ENCODE results near the gene NELFCD. TPM values are rescaled to one million over a fixed set of nuclear protein-coding genes. Genes with fewer than 3 reads are reported as not detected.
A peak's percentile ranks its signal among the peaks of the same experiment; 100 is the strongest.

Gene NELFCD
- total and polyA plus RNA-seq, 2 donors (not counting 1 experiment from before 2014, with no cell fraction given) = 80.2 to 107 TPM

DNA sequence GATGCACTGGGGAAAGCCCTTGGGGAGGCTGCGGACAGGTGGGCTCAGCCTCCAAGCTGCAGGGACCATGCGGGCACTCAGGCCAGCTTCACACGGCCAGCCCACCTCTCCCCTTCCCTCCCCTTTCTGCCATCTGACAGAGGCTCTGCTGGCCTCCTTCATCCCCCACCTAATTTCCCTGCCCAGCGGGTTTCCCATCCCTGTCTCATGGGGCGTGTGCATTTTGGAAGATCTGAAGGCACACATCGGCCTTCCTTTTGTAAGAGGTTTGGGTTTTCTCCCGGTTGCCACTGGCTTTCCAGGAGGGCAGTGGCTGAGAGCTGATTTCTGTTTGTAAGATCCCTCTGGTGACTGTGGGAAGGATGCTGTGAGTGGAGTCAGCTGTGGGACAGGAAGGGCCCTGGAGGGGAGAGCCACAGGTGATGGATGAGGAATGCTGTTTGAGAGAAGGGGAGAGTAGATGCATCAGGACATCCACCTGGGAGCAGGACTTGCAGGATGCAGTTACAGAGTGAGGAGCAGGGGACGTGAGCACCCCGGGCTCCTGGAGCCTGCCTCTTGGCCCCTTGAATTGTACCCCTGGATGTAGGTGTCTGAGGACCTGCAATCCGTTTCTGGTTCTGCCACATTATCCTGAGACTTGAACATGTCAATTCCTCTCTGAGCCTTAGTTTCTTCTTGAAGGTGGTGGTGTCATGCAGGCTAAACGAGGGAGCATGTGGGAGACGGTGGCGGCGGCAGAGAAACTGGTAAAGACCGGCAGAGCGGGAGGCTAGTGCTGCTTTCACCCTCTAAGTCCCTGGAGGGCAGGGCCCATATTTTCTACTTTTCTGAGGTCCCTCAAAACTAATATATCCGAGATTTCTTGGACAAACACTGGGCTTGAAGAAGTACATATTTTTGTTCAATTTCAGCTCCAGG is 32.2 kb downstream of the NELFCD start:
- peaks cover 28 to 36% of the 10 kb centered on the region in 2 donors for H3K4me1 ChIP-seq (ENCODE audit: control insufficient read depth in 2 of 2, insufficient read depth in 2 of 2, low read length in 2 of 2)
- no peak overlapping the region for H3K9ac ChIP-seq (ENCODE audit: low read length)
- no peaks in the 10 kb centered on the region for H3K36me3 ChIP-seq (replicated peaks in 1 of 2; ENCODE audit: control extremely low read depth in 1 of 2, control insufficient read depth in 1 of 2, extremely low read depth in 1 of 2, insufficient read depth in 2 of 2, low read length in 1 of 2)
- ChIA-PET CTCF (no interaction called here), POLR2A (no interaction called here)
- H3K27me3 ChIP-seq (replicated peaks in 1 of 4; ENCODE audit: control extremely low read depth in 1 of 4, control insufficient read depth in 3 of 4, insufficient read depth in 4 of 4, low read length in 3 of 4) = no peaks in the 10 kb centered on the region
- peaks cover 23% of the 10 kb centered on the region for H3K79me2 ChIP-seq (ENCODE audit: control insufficient read depth, insufficient read depth, low read length)
- H2AFZ ChIP-seq (ENCODE audit: insufficient read depth, low read depth, low read length, poor library complexity, severe bottlenecking) = no peak overlapping the region
- no peak overlapping the region for H3K4me3 Mint-ChIP-seq
- no peaks in the 10 kb centered on the region for H4K20me1 ChIP-seq (ENCODE audit: control insufficient read depth, insufficient read depth, low read length, poor library complexity, severe bottlenecking)
- peaks cover 0 to under 1% (median 0%) of the 10 kb centered on the region in 3 donors for H3K9me3 ChIP-seq (ENCODE audit: control extremely low read depth in 1 of 3, control insufficient read depth in 2 of 3, insufficient read depth in 1 of 3, low read length in 2 of 3)
- H3K27ac Mint-ChIP-seq = peak overlapping the region; percentile 61
- DNase-seq (no peak), ATAC-seq (ENCODE audit: low read depth) (no peak)
- H3K4me2 ChIP-seq (replicated peaks; ENCODE audit: low read depth, low read length, poor library complexity, severe bottlenecking) = no peak overlapping the region
- WGBS (ENCODE audit: insufficient coverage) = 98% methylated on average over 13 of the region's 17 CpGs
- H3K4me1 Mint-ChIP-seq = peaks cover 62% of the 10 kb centered on the region
- no peak overlapping the region for H3K4me3 ChIP-seq (ENCODE audit: control extremely low read depth in 1 of 5, extremely low read depth in 1 of 5, insufficient read depth in 1 of 5, low read depth in 2 of 5, low read length in 4 of 5)
- TF ChIP-seq EZH2 (IDR thresholded peaks at IDR 0.05; ENCODE audit: borderline replicate concordance, insufficient read depth, low read depth, low read length, poor library complexity, severe bottlenecking) = no peak
- TF ChIP-seq, protein P1, sequence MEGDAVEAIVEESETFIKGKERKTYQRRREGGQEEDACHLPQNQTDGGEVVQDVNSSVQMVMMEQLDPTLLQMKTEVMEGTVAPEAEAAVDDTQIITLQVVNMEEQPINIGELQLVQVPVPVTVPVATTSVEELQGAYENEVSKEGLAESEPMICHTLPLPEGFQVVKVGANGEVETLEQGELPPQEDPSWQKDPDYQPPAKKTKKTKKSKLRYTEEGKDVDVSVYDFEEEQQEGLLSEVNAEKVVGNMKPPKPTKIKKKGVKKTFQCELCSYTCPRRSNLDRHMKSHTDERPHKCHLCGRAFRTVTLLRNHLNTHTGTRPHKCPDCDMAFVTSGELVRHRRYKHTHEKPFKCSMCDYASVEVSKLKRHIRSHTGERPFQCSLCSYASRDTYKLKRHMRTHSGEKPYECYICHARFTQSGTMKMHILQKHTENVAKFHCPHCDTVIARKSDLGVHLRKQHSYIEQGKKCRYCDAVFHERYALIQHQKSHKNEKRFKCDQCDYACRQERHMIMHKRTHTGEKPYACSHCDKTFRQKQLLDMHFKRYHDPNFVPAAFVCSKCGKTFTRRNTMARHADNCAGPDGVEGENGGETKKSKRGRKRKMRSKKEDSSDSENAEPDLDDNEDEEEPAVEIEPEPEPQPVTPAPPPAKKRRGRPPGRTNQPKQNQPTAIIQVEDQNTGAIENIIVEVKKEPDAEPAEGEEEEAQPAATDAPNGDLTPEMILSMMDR (IDR thresholded peaks at IDR 0.05) = no peak
- no peaks in the 10 kb centered on the region for H3K27me3 Mint-ChIP-seq
- no peak overlapping the region for H3K27ac ChIP-seq (ENCODE audit: low read length in 2 of 2)
- H3K9me3 Mint-ChIP-seq (ENCODE audit: insufficient read depth) = no peaks in the 10 kb centered on the region
- intact Hi-C loops (cut with micrococcal nuclease) = no loop called here

DNA sequence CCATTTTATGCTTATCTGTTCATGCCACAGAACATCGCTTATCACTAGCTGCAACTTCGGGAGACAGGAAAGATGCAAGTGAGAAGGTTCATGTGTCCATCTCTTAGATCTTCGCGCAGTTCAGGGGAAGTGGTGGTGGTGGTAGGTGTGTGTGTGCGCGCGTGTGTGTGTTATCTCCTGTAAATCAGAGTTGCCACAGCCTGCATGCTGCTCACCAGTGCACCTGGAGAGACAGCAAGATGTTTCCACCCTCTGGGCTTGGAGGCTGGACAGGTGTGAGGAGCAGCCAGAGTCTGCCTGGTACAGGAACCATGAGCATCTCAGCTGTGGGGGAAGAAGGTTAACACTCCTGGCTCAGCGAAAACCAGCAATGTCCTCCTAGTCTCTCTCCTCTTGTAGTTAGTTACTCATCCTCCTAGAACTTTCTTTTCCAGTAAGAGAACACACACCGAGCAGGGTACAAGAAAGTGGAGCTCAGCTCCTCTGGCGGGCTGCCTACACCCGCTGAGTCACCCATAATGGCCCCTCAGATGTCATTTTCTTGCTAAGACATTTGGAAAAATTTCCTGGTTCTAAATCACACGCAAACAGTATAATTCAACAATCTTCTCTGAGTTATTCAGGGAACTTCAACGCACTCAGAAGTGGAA is 33.0 kb downstream of the NELFCD start:
- Mint-ChIP-seq H3K9me3 (ENCODE audit: insufficient read depth) (no peaks in the 10 kb centered on the region), H3K4me3 (peak overlapping the region; percentile 19), H3K4me1 (peaks cover 56% of the 10 kb centered on the region), H3K27ac (peak overlapping the region; percentile 61), H3K27me3 (no peaks in the 10 kb centered on the region)
- ChIA-PET CTCF (no interaction called here), POLR2A (no interaction called here)
- no peak overlapping the region for H2AFZ ChIP-seq (ENCODE audit: insufficient read depth, low read depth, low read length, poor library complexity, severe bottlenecking)
- H3K79me2 ChIP-seq (ENCODE audit: control insufficient read depth, insufficient read depth, low read length) = peaks cover 31% of the 10 kb centered on the region
- no peak for TF ChIP-seq EZH2 (IDR thresholded peaks at IDR 0.05; ENCODE audit: borderline replicate concordance, insufficient read depth, low read depth, low read length, poor library complexity, severe bottlenecking)
- TF ChIP-seq, protein P1 (IDR thresholded peaks at IDR 0.05) = no peak
- H3K27ac ChIP-seq (ENCODE audit: low read length in 2 of 2) = no peak overlapping the region
- intact Hi-C loops (cut with micrococcal nuclease) = no loop called here
- no peaks in the 10 kb centered on the region for H4K20me1 ChIP-seq (ENCODE audit: control insufficient read depth, insufficient read depth, low read length, poor library complexity, severe bottlenecking)
- H3K27me3 ChIP-seq (replicated peaks in 1 of 4; ENCODE audit: control extremely low read depth in 1 of 4, control insufficient read depth in 3 of 4, insufficient read depth in 4 of 4, low read length in 3 of 4) = no peaks in the 10 kb centered on the region
- DNase-seq (no peak), ATAC-seq (ENCODE audit: low read depth) (no peak)
- no peaks in the 10 kb centered on the region for H3K36me3 ChIP-seq (replicated peaks in 1 of 2; ENCODE audit: control extremely low read depth in 1 of 2, control insufficient read depth in 1 of 2, extremely low read depth in 1 of 2, insufficient read depth in 2 of 2, low read length in 1 of 2)
- H3K4me2 ChIP-seq (replicated peaks; ENCODE audit: low read depth, low read length, poor library complexity, severe bottlenecking) = no peak overlapping the region
- peaks cover 23 to 28% of the 10 kb centered on the region in 2 donors for H3K4me1 ChIP-seq (ENCODE audit: control insufficient read depth in 2 of 2, insufficient read depth in 2 of 2, low read length in 2 of 2)
- no peaks in the 10 kb centered on the region for H3K9me3 ChIP-seq (ENCODE audit: control extremely low read depth in 1 of 3, control insufficient read depth in 2 of 3, insufficient read depth in 1 of 3, low read length in 2 of 3)
- WGBS (ENCODE audit: insufficient coverage) = 54% methylated on average over 11 of the region's 13 CpGs
- H3K9ac ChIP-seq (ENCODE audit: low read length) = no peak overlapping the region
- H3K4me3 ChIP-seq (ENCODE audit: control extremely low read depth in 1 of 5, extremely low read depth in 1 of 5, insufficient read depth in 1 of 5, low read depth in 2 of 5, low read length in 4 of 5) = no peak overlapping the region
